ENCODE results near the gene OLFM2.
A peak's percentile ranks its signal among the peaks of the same experiment; 100 is the strongest.
"Not testable (repeated sequence)": the region's sequence is repeated elsewhere in the genome, so short reads cannot be mapped to it uniquely, and the experiment has no call there.

OLFM2 gene

DNA sequence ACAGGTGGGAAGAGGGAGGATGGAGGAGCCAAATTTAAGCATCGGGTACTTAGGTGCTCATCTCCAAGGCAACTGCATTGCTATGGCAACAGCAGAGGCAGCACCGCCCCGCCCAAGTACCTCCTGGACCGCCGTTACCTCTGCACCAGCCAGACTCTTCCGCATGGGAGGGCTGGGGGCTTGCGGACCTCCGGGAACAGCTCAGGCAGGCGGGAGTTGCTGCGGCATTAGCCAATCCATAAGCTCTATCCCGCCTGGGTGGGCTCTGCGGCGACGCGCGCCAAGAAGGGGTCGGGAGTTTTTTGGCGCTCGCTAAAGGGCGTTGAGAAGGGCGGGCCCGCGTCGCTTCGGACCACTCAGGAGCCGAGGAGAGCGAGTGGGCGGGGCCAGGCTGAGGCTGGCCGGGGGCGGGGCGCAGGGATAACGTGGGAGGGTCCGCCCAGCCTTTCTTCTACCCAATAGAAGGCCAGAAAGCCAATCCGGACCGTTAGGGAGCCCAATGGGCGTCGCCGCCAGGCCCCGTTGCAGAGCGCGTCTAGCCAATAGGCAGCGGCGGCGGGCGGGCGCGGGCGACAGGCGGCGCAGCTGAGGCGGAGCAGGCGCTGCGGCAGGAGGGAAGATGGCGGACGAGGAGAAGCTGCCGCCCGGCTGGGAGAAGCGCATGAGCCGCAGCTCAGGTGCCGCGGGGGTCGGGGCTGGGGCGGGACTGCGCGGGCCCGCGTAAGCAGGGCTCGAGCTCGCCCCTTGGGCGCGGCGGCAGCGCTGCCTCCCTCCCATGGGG is 101.4 kb downstream of the OLFM2 start, which contains the start of gene PIN1:
Gene PIN1, plus strand, starts transcription at position 593 of the 781 bp plus-strand sequence. Its CDS starts 27 bp downstream, at position 620.
- DNase-seq (ENCODE audit: low spot score) (peak; percentile 95), FAIRE-seq (peak; percentile 42)

DNA sequence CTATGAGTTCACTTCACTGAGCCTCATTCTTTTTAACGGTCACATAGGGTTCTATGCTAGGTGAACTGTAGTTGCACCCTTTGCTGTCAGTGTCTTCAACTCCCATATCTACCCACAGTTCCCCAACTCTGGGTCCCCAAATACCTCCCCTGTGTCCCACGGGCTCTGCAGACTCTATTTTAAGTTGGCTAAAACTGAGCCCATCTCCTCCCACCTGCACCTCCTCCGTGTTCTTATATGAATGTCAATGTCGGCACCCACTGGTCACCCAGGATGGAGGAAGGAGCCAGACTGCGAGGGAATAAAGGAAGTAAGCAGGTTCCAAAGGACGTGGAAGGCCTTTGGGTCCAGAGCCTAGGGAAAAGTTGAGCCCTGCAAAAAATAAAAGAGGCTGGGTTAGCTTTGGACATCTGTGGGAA is 102.0 kb downstream of the OLFM2 start:
- DNase-seq (ENCODE audit: low spot score), result no peak
- no peak for FAIRE-seq

DNA sequence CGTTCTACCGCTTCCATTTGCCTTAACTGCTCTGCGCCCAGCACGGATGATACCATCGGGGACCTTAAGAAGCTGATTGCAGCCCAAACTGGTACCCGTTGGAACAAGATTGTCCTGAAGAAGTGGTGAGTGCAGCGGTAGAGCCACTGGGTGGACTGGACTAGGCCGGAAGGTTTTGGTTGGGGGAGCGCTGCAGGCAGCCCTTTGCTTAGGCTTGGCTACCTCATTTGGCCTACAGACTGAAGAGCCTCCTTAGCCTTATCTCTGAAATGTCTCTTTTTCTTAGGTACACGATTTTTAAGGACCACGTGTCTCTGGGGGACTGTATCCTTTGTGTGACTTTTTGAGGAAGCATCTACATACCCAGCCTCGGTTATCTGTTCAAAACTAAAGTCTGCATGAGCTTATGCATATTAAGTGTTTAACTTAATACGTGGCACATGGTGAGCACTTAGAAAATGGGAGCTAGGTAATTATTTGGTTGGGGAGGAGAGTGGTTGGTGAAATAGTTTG is 107.7 kb downstream of the OLFM2 start:
- FAIRE-seq (no peak), DNase-seq (ENCODE audit: low spot score) (no peak)

DNA sequence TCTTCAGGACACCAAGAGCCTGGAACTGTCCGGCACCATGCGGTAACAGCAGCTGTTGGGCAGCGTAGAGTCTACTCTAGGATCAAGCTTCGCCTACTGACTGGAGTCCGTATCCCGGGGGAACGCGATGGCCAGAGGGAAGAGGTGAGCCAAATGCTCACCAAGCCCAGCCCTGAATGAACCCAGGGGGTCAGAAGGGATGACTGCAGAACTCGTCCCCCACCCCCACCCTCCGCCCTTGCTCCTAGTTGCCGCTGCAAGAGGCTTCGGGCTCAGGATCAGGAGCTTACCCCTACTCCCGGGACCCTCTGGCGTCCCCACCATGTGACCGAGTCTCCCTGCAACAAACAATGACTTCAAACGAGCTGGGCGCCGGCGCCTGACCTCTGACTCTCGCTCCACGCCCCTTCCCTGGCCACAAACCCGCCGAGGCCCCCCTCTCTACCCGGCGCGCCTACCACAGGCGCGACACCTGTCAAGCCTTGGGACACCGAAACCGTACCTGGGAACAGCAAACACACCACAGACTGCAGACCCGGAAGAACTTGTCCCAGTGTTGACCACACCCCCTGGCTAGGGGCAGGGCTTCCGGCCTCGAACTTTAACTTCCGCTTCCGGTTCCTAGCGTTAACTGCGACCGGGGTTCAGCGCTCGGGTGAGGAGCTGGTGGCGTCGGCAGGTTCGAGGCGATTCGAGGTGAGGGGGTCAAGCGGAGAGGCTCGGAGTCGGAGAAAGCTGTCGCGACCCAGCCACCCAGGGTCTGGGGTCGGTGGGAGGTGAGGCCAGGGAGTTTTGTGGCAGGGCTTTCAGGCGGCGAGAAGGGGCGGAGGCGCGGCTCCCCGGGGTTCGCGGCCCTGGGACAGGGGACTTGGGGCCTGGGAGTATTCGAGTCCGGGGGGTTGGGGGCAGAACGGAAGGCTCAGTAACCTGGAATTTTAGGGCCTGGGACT is 108.8 kb downstream of the OLFM2 start, which contains the start of gene UBL5:
Gene UBL5, plus strand, starts transcription at position 630 of the 950 bp plus-strand sequence. CDS start 420 bp downstream, outside the sequence.
- FAIRE-seq, result no peak
- peak; percentile 87 for DNase-seq (ENCODE audit: low spot score)

- FAIRE-seq (no peak), DNase-seq (ENCODE audit: low spot score) (no peak)
Measured at GRCh38 chr19:9823816-9824215, 112.5 kb downstream of the OLFM2 start.

- DNase-seq (ENCODE audit: low spot score); FAIRE-seq: not testable (repeated sequence)
Measured at GRCh38 chr19:9820034-9820433, 116.3 kb downstream of the OLFM2 start.

GRCh38 chr19:9819596-9819909 is 116.8 kb downstream of the OLFM2 start:
- FAIRE-seq (no peak), DNase-seq (ENCODE audit: low spot score) (no peak)

DNA sequence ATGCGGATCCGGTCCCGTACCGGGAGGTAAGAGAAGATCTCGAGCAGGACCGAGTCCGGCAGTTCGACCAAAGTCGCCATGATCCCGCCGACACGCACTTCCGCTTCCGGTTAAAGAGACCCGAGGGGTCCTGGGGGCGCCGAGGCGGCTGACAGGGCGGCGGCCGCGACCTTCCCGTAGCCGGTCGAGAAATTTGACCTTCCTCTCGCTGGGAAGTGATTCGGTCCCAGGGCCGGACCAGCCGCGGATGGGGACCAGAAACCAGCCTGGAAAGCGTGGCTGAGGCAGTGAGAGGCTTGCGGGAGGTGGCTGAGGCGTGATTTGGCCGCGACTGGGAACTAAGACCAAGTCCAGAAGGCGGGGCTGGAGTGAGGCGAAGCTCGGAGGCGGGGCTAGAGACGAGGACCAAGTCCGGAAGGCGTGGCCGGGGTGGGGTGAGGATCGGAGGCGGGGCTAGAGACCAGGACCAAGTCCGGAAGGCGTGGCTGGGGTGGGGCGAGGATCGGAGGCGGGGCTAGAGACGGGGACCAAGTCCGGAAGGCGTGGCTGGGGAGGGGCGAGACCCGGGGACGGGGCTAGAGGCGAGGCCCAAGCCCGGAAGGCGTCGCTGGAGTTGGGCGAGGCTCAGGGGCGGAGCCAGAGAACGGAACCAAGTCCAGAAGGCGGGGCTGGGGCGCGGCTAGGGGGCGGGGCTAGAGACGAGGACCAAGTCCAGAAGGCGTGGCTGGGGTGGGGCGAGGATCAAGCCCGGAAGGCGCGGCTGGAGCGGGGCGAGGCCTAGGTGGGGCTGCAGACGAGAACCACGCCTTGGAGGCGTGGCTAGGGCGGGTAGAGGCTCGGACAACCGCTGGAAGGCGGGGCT is 117.3 kb downstream of the OLFM2 start, which contains the start of gene FBXL12:
Gene FBXL12, minus strand, starts transcription at position 346 of the 862 bp plus-strand sequence. Its CDS starts 266 bp downstream, at position 80.
- FAIRE-seq (no peak), DNase-seq (ENCODE audit: low spot score) (peak; percentile 95)

- FAIRE-seq (no peak), DNase-seq (ENCODE audit: low spot score) (no peak)
Measured at GRCh38 chr19:9818175-9818733, 118.1 kb downstream of the OLFM2 start.

DNA sequence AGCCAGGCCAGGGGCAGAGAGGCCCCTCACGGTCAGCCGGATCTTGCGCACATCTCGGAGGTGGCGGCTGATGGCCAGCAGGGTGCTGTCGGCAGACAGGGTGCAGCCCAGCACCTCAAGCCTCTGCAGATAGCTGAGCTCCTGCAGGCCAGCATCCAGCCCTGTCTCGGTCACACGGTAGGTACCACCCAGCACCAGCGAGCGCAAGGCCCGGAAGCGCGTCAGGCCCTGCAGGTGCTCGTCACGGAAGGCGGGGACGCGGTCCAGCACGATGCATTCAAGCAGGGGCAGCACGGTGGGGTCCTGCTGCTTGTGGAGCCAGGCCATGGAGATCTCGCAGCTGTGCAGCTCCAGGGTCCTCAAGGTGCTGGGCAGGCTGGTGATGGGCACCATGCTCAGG is 125.2 kb downstream of the OLFM2 start:
- FAIRE-seq (no peak), DNase-seq (ENCODE audit: low spot score) (no peak)

- DNase-seq (ENCODE audit: low spot score), result no peak
- no peak for FAIRE-seq
Measured at GRCh38 chr19:9808855-9809824, 127.2 kb downstream of the OLFM2 start.

DNA sequence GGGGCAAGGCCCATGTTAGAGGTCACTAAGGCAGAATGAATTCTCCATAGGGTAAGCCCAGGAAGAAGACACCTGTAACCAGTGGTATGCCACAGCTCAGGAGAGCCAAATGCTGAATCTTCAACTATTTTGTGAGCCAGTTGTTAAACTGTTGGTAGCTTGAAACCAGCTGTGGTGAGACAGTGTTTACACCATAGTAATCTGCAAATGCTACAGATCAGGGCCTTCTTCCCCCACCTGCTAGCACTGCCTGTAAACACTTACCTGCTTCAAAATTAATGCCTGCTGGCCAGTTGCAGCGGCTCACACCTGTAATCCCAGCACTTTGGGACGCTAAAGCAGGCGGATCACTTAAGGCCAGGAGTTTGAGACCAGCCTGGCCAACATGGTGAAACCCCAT is 129.5 kb downstream of the OLFM2 start:
- FAIRE-seq, result no peak
- DNase-seq (ENCODE audit: low spot score), result no peak
